DMS53 treated with DMSO at 0.1 percent for 48 hours (cell line): ENCODE measurements around the gene ZMIZ1.

Experiments used
- DNase-seq: peaks from one replicate; lab custom pipeline; 2025; ENCODE audit not compliant: unreplicated experiment; lab: John Stamatoyannopoulos, UW

ZMIZ1 gene

DNA sequence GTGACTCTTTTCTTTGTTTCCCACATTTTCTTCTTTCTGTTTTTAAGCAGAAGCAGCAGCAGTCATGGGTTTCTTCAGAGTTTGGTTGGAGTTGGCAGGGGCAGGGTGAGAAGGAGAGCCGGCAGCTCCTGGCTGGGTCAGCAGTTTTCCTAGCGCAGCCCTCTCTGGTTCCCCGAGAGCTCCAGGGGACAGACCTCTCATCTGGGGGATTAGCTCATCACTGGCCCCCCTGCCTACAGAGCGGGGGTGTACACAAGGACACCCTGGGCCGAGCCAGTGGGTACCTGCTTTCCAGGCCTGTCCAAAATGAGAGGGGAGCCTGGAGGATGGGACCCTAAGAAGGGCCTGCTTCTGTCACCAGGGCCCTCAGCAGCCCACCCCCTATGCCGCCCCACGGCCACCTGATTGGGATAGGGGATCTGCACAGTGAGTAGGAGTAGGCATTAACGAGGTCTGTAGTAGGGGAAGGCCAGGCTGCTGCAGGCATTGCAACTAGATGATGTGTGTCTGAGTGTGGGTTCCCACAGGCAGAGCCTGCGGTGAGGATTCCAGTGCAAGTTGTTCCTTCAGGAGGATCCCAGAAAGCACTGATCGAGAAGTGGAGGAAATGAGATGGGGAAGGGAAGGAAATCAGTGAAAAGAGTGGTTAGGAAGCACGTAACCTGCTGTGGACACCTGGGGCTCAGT is 155.6 kb downstream of the ZMIZ1 start:
- DNase-seq, result no peak

DNA sequence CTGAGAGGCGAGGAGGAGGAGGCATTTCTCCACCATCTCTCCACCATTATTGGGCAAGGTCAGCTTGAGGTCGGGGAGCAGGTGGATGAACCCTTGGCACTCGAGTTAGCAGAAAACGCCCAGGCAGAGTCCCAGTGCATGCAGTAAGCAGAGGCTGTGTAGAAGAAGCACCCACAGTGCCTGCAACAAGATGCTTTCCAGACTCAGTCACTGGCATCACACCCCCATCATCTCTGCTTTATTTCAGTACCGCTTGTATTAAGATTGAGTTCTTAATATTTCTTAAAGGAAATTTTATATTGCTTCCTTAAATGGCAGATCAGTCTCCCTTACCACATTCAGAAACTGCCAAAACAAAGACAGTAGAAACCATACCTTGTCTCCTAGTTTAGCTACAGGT is 156.2 kb downstream of the ZMIZ1 start:
- DNase-seq, result no peak

DNA sequence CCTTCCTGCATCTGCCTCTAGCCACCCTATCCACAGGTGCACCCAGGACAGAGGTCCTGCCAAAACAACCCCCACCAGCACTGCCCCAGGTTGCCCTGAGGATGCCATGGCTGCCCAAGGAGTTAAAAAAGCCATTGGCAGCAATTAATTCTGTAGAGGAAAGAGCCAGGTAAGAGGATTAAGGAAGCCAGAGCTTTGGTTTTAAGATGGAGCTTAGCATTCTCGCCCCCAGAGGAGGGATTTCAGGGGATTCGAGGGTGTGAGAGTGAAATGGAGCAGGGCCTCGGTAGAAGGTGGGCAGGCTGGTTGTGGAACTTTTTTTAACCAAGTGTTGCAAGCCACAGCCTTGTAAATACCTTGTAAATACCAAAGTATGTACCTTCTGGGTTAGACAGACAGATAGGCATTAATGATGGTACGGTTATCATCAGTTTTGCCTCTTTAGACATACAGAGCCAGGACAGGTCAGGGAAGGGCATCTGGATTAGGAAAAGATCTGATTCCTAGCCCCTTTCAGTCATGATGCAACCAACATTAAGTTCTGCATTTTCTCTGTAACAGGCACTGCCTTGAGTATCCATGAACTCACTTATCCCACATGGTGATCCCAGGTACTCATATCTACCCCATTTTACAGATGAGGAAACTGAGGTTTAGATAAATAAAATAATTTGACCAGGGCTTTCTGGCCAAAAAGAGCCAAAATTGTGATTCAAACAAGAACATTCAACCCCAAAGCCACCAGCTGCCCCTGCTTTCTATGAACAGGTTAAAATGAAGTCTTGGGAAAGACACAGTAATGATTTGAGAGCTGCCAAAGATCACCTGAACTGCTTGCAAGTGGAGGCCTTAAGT is 157.9 kb downstream of the ZMIZ1 start:
- DNase-seq, result no peak

DNA sequence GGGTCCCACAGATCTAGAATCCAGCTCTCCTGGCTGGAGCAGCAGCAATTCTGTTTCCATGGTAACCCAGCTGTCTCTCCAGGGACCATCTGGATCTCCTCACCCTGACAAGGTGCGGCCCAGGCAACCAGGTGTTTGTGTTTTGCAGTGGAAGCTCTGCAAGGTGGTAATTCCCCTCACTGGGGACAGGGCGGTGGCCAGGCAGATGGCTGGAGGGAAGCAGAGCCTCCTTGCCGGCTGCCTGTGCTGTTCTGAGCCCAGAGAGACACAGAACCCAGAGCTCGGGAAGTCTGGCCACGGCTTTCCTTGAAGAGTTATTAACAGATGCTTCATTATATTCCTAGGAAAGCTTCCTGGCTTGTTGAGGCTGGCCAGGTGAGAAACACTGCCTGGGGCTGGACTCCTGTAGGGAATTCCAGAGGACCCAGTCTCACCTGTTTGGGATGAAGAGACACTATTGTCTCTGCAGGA is 160.3 kb downstream of the ZMIZ1 start:
- no peak for DNase-seq

DNA sequence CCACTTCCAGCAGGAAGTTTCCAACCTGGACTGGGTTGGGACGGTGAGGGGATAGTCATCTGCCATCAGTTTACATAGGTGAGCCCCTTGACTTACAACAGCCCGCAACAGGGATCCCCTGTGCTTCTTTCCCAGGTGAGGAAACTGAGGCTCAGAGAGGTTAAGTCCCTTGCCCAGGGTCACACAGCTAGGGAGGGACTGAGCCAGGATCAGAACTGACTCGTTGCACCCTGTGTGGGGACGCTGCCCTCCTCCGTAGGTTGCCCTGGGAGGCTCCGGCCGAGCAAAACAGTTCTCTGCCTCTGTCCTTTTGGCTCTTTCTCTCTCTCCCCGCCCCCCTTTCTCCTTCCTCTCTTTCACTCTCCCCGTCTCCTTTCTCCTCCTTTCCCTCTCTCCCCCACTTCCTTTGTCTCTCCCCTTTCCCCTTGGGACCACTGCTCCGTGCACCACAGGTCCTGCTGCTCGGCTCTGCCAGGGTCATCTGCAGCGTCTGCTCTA is 161.1 kb downstream of the ZMIZ1 start:
- no peak for DNase-seq

DNA sequence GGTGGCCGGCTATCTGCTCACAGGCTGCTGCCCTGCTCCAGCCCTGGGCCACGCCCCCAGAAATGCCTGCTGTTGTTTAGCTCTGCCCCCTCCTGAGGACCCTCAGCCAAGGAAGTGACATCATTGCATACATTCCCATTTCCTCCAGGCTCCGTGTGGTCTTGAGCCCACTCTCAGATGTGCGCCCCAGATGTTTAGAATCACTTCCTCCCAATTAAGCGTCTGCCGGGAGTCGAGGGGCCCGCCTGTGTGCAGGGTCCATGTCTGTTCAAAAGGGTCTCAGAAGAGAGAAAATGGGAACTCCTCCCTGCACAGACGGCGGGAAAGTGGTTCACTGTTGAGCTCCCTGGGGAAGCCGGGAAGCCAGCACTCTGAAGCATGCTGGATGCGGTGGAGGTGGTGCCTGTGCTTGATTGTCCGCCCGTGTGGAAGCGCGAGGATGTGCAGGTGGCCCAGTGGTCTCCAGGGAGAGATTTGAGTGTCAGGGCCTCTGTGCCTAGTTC is 161.6 kb downstream of the ZMIZ1 start:
- DNase-seq, result no peak

DNA sequence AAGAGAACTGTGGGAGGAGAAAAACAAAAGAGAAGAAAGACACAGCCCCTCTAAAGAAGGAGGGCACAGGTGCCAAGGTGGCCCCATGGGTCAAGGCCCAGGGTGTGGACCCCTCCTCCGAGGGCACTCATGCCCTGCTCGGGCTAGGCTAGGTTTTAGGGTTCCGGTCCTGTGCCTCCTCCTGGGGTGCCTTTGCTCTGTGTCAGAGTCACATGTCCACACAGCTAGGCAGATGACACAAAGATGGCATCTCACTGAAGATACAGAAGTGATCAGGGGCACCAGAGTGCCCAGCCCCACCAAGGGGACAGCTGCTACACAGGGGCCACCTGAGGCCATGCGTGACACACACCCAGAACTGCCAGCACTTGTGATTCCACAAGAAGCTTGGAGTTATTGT is 162.1 kb downstream of the ZMIZ1 start:
- no peak for DNase-seq

DNA sequence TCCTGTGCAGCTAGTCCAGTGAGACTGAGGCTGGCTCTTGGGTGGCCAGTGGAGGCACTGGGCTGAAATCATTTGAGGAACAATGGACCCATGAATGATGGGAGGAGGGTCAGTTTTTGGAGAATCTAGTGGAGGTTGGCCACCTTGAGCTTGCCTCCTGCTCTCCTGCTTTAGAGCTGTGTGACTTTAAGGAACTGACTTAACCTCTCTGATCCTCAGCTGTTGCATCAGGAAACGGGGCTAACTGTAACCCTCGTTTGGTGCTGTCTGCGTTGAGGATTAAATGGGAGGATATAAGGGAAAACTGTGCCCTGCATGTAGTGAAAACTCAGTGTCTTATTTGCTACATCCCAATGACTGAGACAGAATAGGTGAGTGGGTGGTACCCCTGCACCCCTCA is 163.1 kb downstream of the ZMIZ1 start:
- no peak for DNase-seq

DNA sequence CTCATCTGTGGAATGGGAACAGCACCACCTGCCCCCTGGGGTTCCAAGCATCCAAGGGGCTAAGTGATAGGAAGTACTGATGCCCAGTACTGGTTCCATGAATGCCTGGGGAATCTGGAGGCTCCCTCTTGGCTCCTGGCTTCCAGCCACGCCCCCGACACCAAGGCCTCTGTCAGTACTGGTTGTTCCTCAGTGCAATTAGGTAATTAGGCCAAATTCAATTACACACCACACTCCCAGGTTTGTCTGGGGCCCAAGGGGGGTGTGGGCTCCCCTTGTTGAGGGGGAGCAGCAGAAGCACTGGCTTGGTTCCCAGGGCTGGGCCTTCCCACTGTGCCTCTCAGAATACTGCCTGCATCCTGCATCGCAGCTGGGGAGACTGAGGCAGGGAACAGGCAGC is 164.1 kb downstream of the ZMIZ1 start:
- no peak for DNase-seq

DNA sequence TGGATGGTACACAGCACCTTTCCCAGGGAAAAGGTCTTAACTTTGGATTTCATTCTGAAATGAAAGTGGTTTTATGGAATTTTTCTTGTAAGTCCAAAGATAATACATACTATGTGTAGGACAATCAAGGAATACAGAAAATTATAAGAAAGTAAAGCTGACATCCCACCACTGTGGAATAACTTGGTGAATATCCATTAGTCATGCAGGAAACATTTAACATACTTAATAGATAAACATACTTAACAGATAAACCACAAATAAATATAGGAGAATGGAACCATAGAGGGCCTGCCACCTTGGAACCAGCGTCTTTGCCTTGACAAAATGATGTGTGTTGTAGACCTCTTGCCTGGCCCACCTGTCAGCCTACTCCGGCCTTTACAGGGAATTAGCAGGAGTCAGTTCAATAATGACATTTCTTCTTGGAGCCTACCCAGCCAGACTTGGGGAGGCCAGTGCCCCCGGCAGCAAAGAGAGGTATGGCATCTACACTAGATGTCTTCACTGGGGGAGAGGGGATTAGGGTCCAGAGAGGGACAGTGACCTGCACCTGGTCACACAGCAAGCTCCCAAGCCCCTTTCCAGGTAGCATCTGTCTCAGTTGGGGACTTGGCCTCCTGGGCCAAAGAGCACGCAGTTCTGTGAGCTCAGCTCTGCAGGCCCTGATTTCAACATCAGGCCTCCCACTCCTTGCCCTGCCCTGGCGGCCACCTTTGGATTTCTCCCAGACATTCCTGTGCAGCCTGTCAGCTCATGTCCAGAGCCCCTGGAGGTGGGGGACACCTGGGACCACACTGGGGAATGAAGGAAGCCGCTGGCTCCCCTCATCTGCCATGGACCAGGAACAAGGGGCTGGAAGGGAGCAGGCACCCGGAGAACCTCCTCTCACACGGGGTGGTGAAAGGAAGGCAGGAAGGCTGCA is 165.9 kb downstream of the ZMIZ1 start:
- DNase-seq, result no peak

DNA sequence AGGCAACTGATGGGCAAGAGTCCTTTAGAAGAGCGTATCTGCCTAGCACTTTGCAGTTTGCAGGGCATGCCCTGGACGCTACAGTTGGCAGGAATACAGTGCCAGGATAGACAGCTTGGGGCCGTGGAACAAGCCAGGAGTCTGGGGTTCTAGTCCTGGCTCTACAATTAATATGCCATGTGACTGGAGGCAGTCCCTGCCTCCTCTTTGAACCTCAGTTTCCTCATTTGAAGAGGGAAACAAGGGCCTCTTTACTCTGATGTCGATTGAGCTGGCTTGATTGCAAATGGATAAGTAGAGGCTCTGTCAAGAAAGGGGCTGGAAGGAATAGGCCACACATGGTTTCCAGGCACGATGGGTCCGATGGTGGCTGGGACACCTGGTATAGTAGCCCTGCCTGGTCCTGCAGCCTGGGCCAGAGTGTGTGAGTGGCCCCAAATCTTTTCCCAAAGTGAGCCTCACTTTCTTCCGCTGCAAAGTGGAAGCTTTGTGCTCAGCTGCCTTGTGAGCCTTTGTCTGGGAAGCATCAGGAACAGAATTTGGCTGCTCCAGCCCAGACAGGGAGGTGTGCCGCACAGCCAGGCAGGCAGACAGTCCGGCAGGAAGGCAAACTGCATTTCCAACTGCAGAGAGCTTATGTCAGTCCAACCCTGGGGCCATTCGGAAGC is 167.1 kb downstream of the ZMIZ1 start:
- no peak for DNase-seq

DNA sequence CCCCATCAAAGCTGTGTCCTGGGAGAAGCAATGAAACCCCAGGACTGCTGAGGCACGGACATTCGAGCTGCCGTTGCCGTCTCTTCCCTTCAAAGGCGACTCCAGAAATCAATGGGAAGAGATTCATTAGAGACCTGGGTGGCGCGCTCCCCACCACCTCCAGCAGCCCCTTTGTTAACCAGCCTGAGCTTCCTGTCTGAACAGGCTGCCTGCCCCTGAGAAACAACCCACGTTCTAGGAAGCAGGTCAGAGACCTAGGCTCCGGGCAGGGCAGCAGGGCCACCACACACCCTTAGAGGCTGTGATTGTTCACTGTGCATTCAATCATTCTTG is 167.6 kb downstream of the ZMIZ1 start:
- no peak for DNase-seq

DNA sequence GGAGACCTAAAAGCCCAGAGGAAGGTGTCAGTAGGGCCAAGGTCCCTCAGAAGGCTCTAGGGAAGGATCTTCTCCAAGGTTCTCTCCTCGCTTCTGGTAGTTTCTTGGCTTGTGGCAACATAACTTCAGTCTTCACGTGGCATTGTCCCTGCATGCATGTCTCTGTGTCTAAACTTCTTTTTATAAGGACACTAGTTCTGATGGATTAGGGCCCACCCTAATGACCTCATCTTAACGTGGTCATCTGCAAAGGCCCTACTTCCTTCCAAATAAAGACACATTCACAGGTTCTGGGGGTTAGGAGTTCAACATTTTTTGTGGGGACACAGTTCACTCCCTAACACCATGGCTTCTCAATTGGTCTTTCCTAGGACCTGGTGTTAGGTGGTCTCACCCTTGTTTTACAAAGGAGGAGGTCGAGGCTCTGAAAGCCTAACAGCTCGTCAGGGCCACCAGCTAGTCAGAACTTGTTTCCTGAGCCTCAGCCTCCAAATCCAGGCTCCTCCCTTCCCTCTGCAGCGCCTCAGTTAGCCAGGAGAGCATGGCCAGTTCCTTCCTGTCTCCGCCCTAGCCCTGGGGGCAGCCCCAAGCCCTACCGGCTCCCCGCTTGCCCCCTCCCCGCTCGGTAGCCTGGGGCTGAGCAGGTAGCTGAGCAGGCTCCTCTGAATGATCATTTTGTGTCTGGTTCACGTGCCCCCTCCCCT is 168.8 kb downstream of the ZMIZ1 start:
- DNase-seq, result no peak

DNA sequence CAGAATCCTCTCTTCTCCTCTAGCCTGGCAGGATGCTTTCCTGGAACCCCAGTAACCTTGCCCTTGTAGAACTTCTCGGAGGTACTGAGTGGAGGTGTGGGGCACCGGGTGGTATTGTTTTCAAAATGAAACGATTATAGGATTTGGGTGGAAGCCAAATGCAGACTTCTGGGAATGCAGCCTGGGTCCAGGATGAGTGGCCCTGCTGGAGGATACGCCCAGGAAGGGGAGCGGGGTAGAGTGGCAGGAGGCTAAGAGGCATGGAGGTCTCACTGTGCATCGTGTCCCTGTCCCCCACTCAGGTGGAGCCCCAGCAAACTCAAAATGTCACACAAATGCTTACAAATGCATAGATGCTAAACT is 169.4 kb downstream of the ZMIZ1 start:
- no peak for DNase-seq

DNA sequence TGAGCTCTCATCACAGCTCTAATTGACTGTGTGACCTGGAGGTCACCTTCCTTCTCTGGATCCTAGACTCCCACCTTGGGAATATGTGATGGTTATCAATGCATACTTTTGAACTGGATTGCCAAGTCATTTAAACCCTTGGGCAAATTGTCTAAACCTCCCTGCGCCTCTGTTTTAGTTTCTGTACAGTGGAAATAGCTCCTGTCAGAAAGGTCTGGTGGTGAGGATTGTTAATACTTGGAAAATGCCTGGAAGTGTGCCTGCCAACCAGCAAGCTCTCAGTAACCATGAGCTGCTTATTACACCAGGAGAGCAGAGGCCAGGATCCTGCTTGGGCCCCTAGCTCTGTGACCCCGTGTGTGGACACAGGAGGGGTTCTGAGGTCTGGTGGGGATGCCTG is 169.8 kb downstream of the ZMIZ1 start:
- DNase-seq, result no peak

DNA sequence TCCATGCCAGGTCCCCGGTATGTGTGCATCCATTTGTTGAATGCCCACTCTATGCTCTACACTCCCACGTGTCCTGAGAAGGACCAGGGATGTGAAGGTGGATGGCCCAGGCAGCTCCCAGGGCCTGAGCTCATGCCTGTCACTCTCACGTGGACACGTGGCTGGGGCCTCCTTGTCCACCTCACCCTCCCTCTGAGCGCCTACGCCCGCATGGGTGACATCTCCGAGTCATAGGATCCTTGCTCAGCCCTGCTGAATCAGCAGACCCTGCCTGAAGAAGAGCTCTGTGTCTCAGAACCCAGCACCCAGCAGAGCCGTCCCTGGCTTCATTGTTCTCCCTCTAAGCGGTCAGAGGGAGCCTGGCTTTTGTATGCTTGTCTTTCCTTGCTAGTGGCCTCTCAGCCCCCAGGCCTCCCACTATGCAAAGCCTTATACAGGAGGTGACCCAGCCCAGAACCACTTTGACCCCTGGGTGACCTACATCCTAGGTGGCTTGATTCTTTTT is 170.6 kb downstream of the ZMIZ1 start:
- no peak for DNase-seq

DNA sequence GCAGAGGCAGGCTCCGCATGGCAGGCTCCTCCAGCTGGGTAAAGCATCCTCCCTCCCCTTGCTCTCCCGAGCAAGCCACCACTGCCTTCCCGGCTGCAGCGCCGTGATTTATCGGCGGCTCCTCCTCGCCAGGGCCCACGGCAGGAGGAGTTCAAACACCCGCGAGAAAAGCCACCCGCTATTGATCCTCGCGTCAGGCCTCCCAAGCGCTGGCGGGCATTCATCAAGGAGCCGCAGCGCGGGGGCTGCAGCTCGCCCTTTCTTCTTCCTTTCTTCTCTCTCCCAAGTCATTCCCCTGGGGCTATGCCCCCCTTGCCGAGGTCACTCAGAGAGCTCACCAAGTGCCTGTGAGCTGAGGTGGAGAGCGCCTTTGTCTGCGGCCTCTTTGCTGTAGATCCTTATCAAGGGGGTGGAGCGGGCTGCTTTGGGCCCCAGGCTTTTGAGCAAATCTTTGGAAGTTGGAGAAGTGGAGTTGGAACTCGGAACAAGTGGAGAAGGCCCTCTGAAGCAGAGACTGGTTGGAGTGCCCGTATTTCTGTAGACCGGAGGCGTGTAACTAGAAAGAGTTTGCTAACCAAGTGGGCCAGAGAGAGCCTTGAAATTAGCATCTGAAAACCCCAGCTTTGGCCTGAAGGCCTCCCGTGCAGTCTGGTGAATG is 171.3 kb downstream of the ZMIZ1 start:
- no peak for DNase-seq

DNA sequence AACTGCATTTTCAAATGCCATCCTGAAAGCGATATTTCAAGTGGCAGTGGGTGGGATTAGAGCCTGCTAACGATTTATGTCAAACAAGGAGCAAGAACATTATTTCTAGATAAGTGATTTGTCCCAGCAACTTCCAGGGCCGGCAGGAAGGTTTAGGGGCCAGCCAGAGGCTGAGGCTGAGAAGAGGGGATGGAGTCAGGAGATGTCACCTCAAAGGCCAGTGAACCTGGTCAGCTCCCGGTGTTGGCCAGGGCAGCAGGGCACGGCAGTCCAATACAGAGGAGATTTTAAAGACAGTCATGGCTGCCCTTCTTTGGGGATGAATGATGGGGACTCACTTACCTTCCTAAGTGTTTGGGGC is 172.8 kb downstream of the ZMIZ1 start:
- DNase-seq, result no peak

DNA sequence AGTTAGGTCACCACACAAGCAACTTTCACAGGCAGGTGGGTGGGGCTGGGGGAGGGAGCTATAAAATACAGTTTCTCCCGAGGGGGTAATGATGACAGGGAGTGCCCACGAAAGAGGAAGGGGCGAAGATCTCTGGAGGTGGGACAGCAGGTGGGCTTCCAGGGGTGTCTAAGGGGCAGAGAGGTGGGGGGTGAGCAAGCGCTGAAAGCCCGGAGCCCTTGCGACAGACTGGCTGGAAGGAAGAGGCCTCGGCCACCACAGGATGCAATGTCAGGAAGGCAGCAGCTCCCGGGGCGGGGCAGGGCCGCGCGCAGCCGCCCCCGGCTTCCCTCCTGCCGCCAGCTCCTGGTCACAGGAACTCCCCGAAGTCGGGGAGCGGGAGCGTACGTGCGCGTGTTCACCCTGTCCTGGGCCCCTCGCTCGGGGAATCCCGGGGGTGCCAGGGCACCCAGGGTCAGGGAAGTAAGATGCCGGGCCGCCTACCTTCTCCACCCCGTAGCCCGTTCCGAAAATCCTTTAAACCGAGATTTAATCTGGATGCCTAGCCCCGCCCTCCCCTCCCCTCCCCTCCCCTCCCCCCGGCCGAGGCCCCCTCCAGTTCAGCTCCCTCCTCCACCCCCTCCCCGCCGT is 173.3 kb downstream of the ZMIZ1 start:
- DNase-seq, result no peak
